ENCODE results near the gene ABHD14A. TPM values are rescaled to one million over a fixed set of nuclear protein-coding genes. Genes with fewer than 3 reads are reported as not detected.

The ABHD14A gene
- total and polyA plus RNA-seq, 10 donors = 8.7 to 26.7 (median 15.0) TPM

GRCh38 chr3:52014613-52015012 lies 39.7 kb downstream of the ABHD14A start:
- Histone ChIP-seq H3K9me3 (no peaks in the 10 kb centered on the region), H3K36me3 (no peaks in the 10 kb centered on the region), H3K27me3 (replicated peaks in 1 of 7) (no peaks in the 10 kb centered on the region), H3K4me3 (no peak overlapping the region), H3K27ac (no peak overlapping the region), H3K4me1 (peaks cover 0 to 69% (median 36%) of the 10 kb centered on the region in 6 donors)
- no peak for DNase-seq
- 52 to 75% (median 71%) methylated on average over 5 to 8 of the region's 8 CpGs for WGBS, 5 donors
- intact Hi-C loops (cut with DNase I; ENCODE audit: low total_unique reads) = no loop called here
- TF ChIP-seq POLR2A (IDR thresholded peaks at IDR 0.05) (no peak), POLR2AphosphoS5 (IDR thresholded peaks at IDR 0.05) (no peak), CTCF (IDR thresholded peaks at IDR 0.05 in 8 of 11, conservative IDR thresholded peaks at IDR 0.05 in 3 of 11) (peak in 5 of 11 experiments; percentile 7 to 35 (median 19))

- 55 to 80% (median 76%) methylated on average over 9 to 13 of the region's 13 CpGs for WGBS, 5 donors
- intact Hi-C loops (cut with DNase I; ENCODE audit: low total_unique reads) = no loop called here
- Histone ChIP-seq H3K9me3 (no peaks in the 10 kb centered on the region), H3K27ac (no peak overlapping the region), H3K27me3 (replicated peaks in 1 of 7) (no peaks in the 10 kb centered on the region), H3K4me3 (no peak overlapping the region), H3K4me1 (peaks cover 5 to 76% (median 41%) of the 10 kb centered on the region in 6 donors), H3K36me3 (no peaks in the 10 kb centered on the region)
- no peak for DNase-seq
- TF ChIP-seq POLR2AphosphoS5 (IDR thresholded peaks at IDR 0.05) (no peak), CTCF (IDR thresholded peaks at IDR 0.05 in 8 of 11, conservative IDR thresholded peaks at IDR 0.05 in 3 of 11) (no peak), POLR2A (IDR thresholded peaks at IDR 0.05) (no peak)
Observed at GRCh38 chr3:52015438-52016228, 40.8 kb downstream of the ABHD14A start.

GRCh38 chr3:52017586-52017985 lies 42.7 kb downstream of the ABHD14A start:
- 69 to 82% (median 81%) methylated on average over 7 to 11 of the region's 11 CpGs for WGBS, 5 donors
- peaks cover 6 to 89% (median 47%) of the 10 kb centered on the region in 6 donors for H3K4me1 ChIP-seq
- no peak overlapping the region for H3K4me3 ChIP-seq
- TF ChIP-seq POLR2A (IDR thresholded peaks at IDR 0.05) (no peak), CTCF (IDR thresholded peaks at IDR 0.05 in 8 of 11, conservative IDR thresholded peaks at IDR 0.05 in 3 of 11) (no peak), POLR2AphosphoS5 (IDR thresholded peaks at IDR 0.05) (peak in 1 of 3 donors; percentile 37)
- no peaks in the 10 kb centered on the region for H3K9me3 ChIP-seq
- intact Hi-C loops (cut with DNase I; ENCODE audit: low total_unique reads) = no loop called here
- no peaks in the 10 kb centered on the region for H3K36me3 ChIP-seq
- no peak for DNase-seq
- H3K27me3 ChIP-seq (replicated peaks in 1 of 7) = no peaks in the 10 kb centered on the region
- H3K27ac ChIP-seq = peak overlapping the region in 3 of 8 donors; percentile 66 to 75 (median 73)

GRCh38 chr3:52018319-52019000 lies 43.6 kb downstream of the ABHD14A start:
- intact Hi-C loops (cut with DNase I; ENCODE audit: low total_unique reads) = no loop called here
- peaks cover 12 to 89% (median 51%) of the 10 kb centered on the region in 6 donors for H3K4me1 ChIP-seq
- 84 to 95% (median 91%) methylated on average over 19 to 21 of the region's 21 CpGs for WGBS, 5 donors
- no peak overlapping the region for H3K4me3 ChIP-seq
- H3K27me3 ChIP-seq (replicated peaks in 1 of 7) = no peaks in the 10 kb centered on the region
- DNase-seq = no peak
- TF ChIP-seq POLR2AphosphoS5 (IDR thresholded peaks at IDR 0.05) (no peak), POLR2A (IDR thresholded peaks at IDR 0.05) (no peak), CTCF (IDR thresholded peaks at IDR 0.05 in 8 of 11, conservative IDR thresholded peaks at IDR 0.05 in 3 of 11) (no peak)
- no peaks in the 10 kb centered on the region for H3K9me3 ChIP-seq
- H3K36me3 ChIP-seq = no peaks in the 10 kb centered on the region
- H3K27ac ChIP-seq = peak overlapping the region in 7 of 8 donors; percentile 51 to 80 (median 66)

All from spleen (tissue), 11 donors.